ENCODE data around the gene CFAP251.

CFAP251 gene

GRCh38 chr12:121908702-121909101, 9.7 kb upstream of the CFAP251 start:
- no peak for DNase-seq (ENCODE audit: low read depth, low spot score)
- H3K36me3 ChIP-seq (ENCODE audit: insufficient read depth, insufficient read length, low read length) = peaks cover 62% of the 10 kb centered on the region

GRCh38 chr12:121911824-121912585, 6.4 kb upstream of the CFAP251 start:
- Histone ChIP-seq H3K36me3 (ENCODE audit: insufficient read depth, insufficient read length, low read length) (peaks cover 71% of the 10 kb centered on the region), H3K4me1 (ENCODE audit: insufficient read depth, insufficient read length) (no peaks in the 10 kb centered on the region), H3K4me3 (ENCODE audit: insufficient read length, low read depth) (no peak overlapping the region), H3K9me3 (ENCODE audit: insufficient read depth, low read length) (no peaks in the 10 kb centered on the region), H3K27me3 (ENCODE audit: insufficient read depth, insufficient read length) (no peaks in the 10 kb centered on the region), H3K9ac (ENCODE audit: insufficient read length, low read depth) (no peak overlapping the region)
- TF ChIP-seq ZNF274 (IDR thresholded peaks at IDR 0.05; ENCODE audit: low read depth, low read length) = no peak
- no peak for TF ChIP-seq YY1 (IDR thresholded peaks at IDR 0.05; ENCODE audit: insufficient read depth, insufficient read length)
- TF ChIP-seq SUZ12 (IDR thresholded peaks at IDR 0.05; ENCODE audit: extremely low read depth, insufficient read depth, insufficient read length) = no peak
- DNase-seq (ENCODE audit: low read depth, low spot score) = no peak

More at GRCh38 chr12:121908702-121909101, 9.7 kb upstream of the CFAP251 start:
- Histone ChIP-seq H3K27me3 (ENCODE audit: insufficient read depth, insufficient read length) (no peaks in the 10 kb centered on the region), H3K9me3 (ENCODE audit: insufficient read depth, low read length) (no peaks in the 10 kb centered on the region), H3K4me3 (ENCODE audit: insufficient read length, low read depth) (no peak overlapping the region), H3K9ac (ENCODE audit: insufficient read length, low read depth) (no peak overlapping the region), H3K4me1 (ENCODE audit: insufficient read depth, insufficient read length) (no peaks in the 10 kb centered on the region)
- TF ChIP-seq YY1 (IDR thresholded peaks at IDR 0.05; ENCODE audit: insufficient read depth, insufficient read length) (no peak), ZNF274 (IDR thresholded peaks at IDR 0.05; ENCODE audit: low read depth, low read length) (no peak), SUZ12 (IDR thresholded peaks at IDR 0.05; ENCODE audit: extremely low read depth, insufficient read depth, insufficient read length) (no peak)

GRCh38 chr12:121915841-121916321, 2.5 kb upstream of the CFAP251 start:
- H3K4me1 ChIP-seq (ENCODE audit: insufficient read depth, insufficient read length) = no peaks in the 10 kb centered on the region
- H3K9me3 ChIP-seq (ENCODE audit: insufficient read depth, low read length) = no peaks in the 10 kb centered on the region
- no peak for DNase-seq (ENCODE audit: low read depth, low spot score)
- TF ChIP-seq ZNF274 (IDR thresholded peaks at IDR 0.05; ENCODE audit: low read depth, low read length) = no peak
- peaks cover 64% of the 10 kb centered on the region for H3K36me3 ChIP-seq (ENCODE audit: insufficient read depth, insufficient read length, low read length)
- H3K27me3 ChIP-seq (ENCODE audit: insufficient read depth, insufficient read length) = no peaks in the 10 kb centered on the region
- H3K9ac ChIP-seq (ENCODE audit: insufficient read length, low read depth) = no peak overlapping the region
- H3K4me3 ChIP-seq (ENCODE audit: insufficient read length, low read depth) = no peak overlapping the region

GRCh38 chr12:121916719-121917118, 1.7 kb upstream of the CFAP251 start:
- no peak for TF ChIP-seq SUZ12 (IDR thresholded peaks at IDR 0.05; ENCODE audit: extremely low read depth, insufficient read depth, insufficient read length)
- TF ChIP-seq YY1 (IDR thresholded peaks at IDR 0.05; ENCODE audit: insufficient read depth, insufficient read length) = no peak
- no peak for TF ChIP-seq ZNF274 (IDR thresholded peaks at IDR 0.05; ENCODE audit: low read depth, low read length)
- H3K36me3 ChIP-seq (ENCODE audit: insufficient read depth, insufficient read length, low read length) = peaks cover 60% of the 10 kb centered on the region
- DNase-seq (ENCODE audit: low read depth, low spot score) = no peak
- H3K4me1 ChIP-seq (ENCODE audit: insufficient read depth, insufficient read length) = no peaks in the 10 kb centered on the region
- H3K9ac ChIP-seq (ENCODE audit: insufficient read length, low read depth) = no peak overlapping the region
- no peak overlapping the region for H3K4me3 ChIP-seq (ENCODE audit: insufficient read length, low read depth)
- no peaks in the 10 kb centered on the region for H3K9me3 ChIP-seq (ENCODE audit: insufficient read depth, low read length)
- H3K27me3 ChIP-seq (ENCODE audit: insufficient read depth, insufficient read length) = no peaks in the 10 kb centered on the region

- no peaks in the 10 kb centered on the region for H3K9me3 ChIP-seq (ENCODE audit: insufficient read depth, low read length)
- DNase-seq (ENCODE audit: low read depth, low spot score) = no peak
These were observed 267 bp downstream of the CFAP251 start for GRCh38 chr12:121918679-121919038.

GRCh38 chr12:121921066-121921465, 2.7 kb downstream of the CFAP251 start:
- H3K4me3 ChIP-seq (ENCODE audit: insufficient read length, low read depth) = no peak overlapping the region
- no peak overlapping the region for H3K9ac ChIP-seq (ENCODE audit: insufficient read length, low read depth)
- H3K9me3 ChIP-seq (ENCODE audit: insufficient read depth, low read length) = no peaks in the 10 kb centered on the region
- H3K36me3 ChIP-seq (ENCODE audit: insufficient read depth, insufficient read length, low read length) = peaks cover 29% of the 10 kb centered on the region
- no peak for DNase-seq (ENCODE audit: low read depth, low spot score)
- H3K4me1 ChIP-seq (ENCODE audit: insufficient read depth, insufficient read length) = peaks cover 5% of the 10 kb centered on the region
- no peaks in the 10 kb centered on the region for H3K27me3 ChIP-seq (ENCODE audit: insufficient read depth, insufficient read length)
- TF ChIP-seq SUZ12 (IDR thresholded peaks at IDR 0.05; ENCODE audit: extremely low read depth, insufficient read depth, insufficient read length) (no peak), YY1 (IDR thresholded peaks at IDR 0.05; ENCODE audit: insufficient read depth, insufficient read length) (no peak), ZNF274 (IDR thresholded peaks at IDR 0.05; ENCODE audit: low read depth, low read length) (no peak)

More at GRCh38 chr12:121918679-121919038, 267 bp downstream of the CFAP251 start:
- Histone ChIP-seq H3K27me3 (ENCODE audit: insufficient read depth, insufficient read length) (no peaks in the 10 kb centered on the region), H3K36me3 (ENCODE audit: insufficient read depth, insufficient read length, low read length) (peaks cover 49% of the 10 kb centered on the region), H3K9ac (ENCODE audit: insufficient read length, low read depth) (no peak overlapping the region), H3K4me1 (ENCODE audit: insufficient read depth, insufficient read length) (peaks cover 5% of the 10 kb centered on the region), H3K4me3 (ENCODE audit: insufficient read length, low read depth) (peak overlapping the region; percentile 34)
- TF ChIP-seq YY1 (IDR thresholded peaks at IDR 0.05; ENCODE audit: insufficient read depth, insufficient read length) (no peak), ZNF274 (IDR thresholded peaks at IDR 0.05; ENCODE audit: low read depth, low read length) (no peak)

- TF ChIP-seq YY1 (IDR thresholded peaks at IDR 0.05; ENCODE audit: insufficient read depth, insufficient read length) (no peak), SUZ12 (IDR thresholded peaks at IDR 0.05; ENCODE audit: extremely low read depth, insufficient read depth, insufficient read length) (no peak), ZNF274 (IDR thresholded peaks at IDR 0.05; ENCODE audit: low read depth, low read length) (no peak)
- Histone ChIP-seq H3K36me3 (ENCODE audit: insufficient read depth, insufficient read length, low read length) (peaks cover 4% of the 10 kb centered on the region), H3K9ac (ENCODE audit: insufficient read length, low read depth) (no peak overlapping the region), H3K4me1 (ENCODE audit: insufficient read depth, insufficient read length) (peaks cover 5% of the 10 kb centered on the region), H3K4me3 (ENCODE audit: insufficient read length, low read depth) (no peak overlapping the region), H3K27me3 (ENCODE audit: insufficient read depth, insufficient read length) (no peaks in the 10 kb centered on the region), H3K9me3 (ENCODE audit: insufficient read depth, low read length) (no peaks in the 10 kb centered on the region)
- DNase-seq (ENCODE audit: low read depth, low spot score) = no peak
These were observed 6.9 kb downstream of the CFAP251 start for GRCh38 chr12:121925358-121925695.
